A673 (cell line): Measurements from ENCODE around the gene MDM1. TPM values are rescaled to one million over a fixed set of nuclear protein-coding genes. Genes with fewer than 3 reads are reported as not detected.

Source experiments
- Bru-seq: library from RNA; stranded (reverse); fragments of 400-500 nt; gene quantifications from one replicate; lab custom pipeline; 2021; lab: Mats Ljungman, UMichigan
- BruChase-seq, 2 experiments: library from RNA; stranded (reverse); fragments of 400-500 nt; gene quantifications; one replicate each; lab custom pipeline; 2021; lab: Mats Ljungman, UMichigan
- BruUV-seq: library from RNA; stranded (reverse); fragments of 400-500 nt; replicated peaks from 2 replicates; lab custom pipeline; 2021; lab: Mats Ljungman, UMichigan
- CTCF ChIA-PET: fragments of 300-600 bp; sonication (Branson Sonifier 250); formaldehyde crosslinking; loops from one replicate; lab custom pipeline; 2022; ENCODE audit warnings: antibody characterized with exemption; lab: Charles Lee
- POLR2A ChIA-PET: fragments of 300-600 bp; sonication (Branson Sonifier 250); formaldehyde crosslinking; loops from one replicate; lab custom pipeline; 2022; ENCODE audit warnings: antibody characterized with exemption; ENCODE audit not compliant: low non-redundant PET; lab: Charles Lee
- DNase-seq: peaks from one replicate; pipeline ENCODE4 v3.0.0-alpha.2; 2015; ENCODE audit warnings: low spot score
- H3K27ac ChIP-seq: fragments of 200-600 bp; sonication (generic); 2 replicates; pipeline ENCODE4 v1.5.1; 2016; ENCODE audit warnings: mixed run types, low read depth, mild to moderate bottlenecking, mixed read lengths, antibody characterized with exemption, low read length; ENCODE audit not compliant: poor library complexity, severe bottlenecking
- H3K27me3 ChIP-seq: fragments of 200-600 bp; sonication (generic); replicated peaks from 2 replicates; pipeline ENCODE4 v1.6.1; 2017; ENCODE audit warnings: mixed run types, low read depth, mild to moderate bottlenecking, mixed read lengths, antibody characterized with exemption, low read length; ENCODE audit not compliant: insufficient read depth, poor library complexity
- H3K36me3 ChIP-seq: fragments of 200-600 bp; sonication (generic); 2 replicates; pipeline ENCODE4 v1.6.1; 2016; ENCODE audit warnings: mixed run types, mild to moderate bottlenecking, mixed read lengths, antibody characterized with exemption, low read length; ENCODE audit not compliant: insufficient read depth, poor library complexity, severe bottlenecking
- H3K4me1 ChIP-seq: fragments of 200-600 bp; sonication (generic); 2 replicates; pipeline ENCODE4 v1.6.1; 2017; ENCODE audit warnings: mixed run types, mild to moderate bottlenecking, mixed read lengths, antibody characterized with exemption, low read length; ENCODE audit not compliant: insufficient read depth, poor library complexity, severe bottlenecking
- H3K4me3 ChIP-seq: fragments of 200-600 bp; sonication (generic); 2 replicates; pipeline ENCODE4 v1.5.1; 2016; ENCODE audit warnings: low read depth, mixed run types, mild to moderate bottlenecking, mixed read lengths, low read length; ENCODE audit not compliant: poor library complexity, severe bottlenecking
- H3K9me3 ChIP-seq: fragments of 200-600 bp; sonication (generic); 2 replicates; pipeline ENCODE4 v1.6.1; 2016; ENCODE audit warnings: mixed run types, low read depth, mild to moderate bottlenecking, mixed read lengths, antibody characterized with exemption, low read length; ENCODE audit not compliant: poor library complexity, severe bottlenecking
- EZH2 ChIP-seq: fragments of 200-600 bp; sonication (generic); IDR thresholded peaks from 2 replicates; pipeline ENCODE4 v1.6.1; 2017; ENCODE audit warnings: borderline replicate concordance, low read depth, mild to moderate bottlenecking, mixed read lengths, antibody characterized with exemption, low read length; ENCODE audit not compliant: poor library complexity, severe bottlenecking
- intact Hi-C: fragments of 100-400 bp; cut with micrococcal nuclease; formaldehyde crosslinking; loops from one replicate; pipeline ENCODE4 v1.10.0; 2022; ENCODE audit not compliant: unreplicated experiment
- long read RNA-seq: library from polyadenylated mRNA; stranded (forward); transcript quantifications from one replicate; pipeline ENCODE4 v2.0.0, GENCODE V29; 2022
- total RNA-seq: library from RNA; stranded (reverse); gene quantifications from 2 replicates; pipeline ENCODE4 v1.2.3, GENCODE V29; 2021
- TF ChIP-seq, protein P1 (sequence below): fragments of 300-800, 200-600 bp; sonication (generic); conservative IDR thresholded peaks from 2 replicates; pipeline ENCODE4 v1.5.1; 2017; ENCODE audit warnings: low read depth, mild to moderate bottlenecking, antibody characterized with exemption, low read length, moderate library complexity, mixed read lengths

The MDM1 gene, protein sequence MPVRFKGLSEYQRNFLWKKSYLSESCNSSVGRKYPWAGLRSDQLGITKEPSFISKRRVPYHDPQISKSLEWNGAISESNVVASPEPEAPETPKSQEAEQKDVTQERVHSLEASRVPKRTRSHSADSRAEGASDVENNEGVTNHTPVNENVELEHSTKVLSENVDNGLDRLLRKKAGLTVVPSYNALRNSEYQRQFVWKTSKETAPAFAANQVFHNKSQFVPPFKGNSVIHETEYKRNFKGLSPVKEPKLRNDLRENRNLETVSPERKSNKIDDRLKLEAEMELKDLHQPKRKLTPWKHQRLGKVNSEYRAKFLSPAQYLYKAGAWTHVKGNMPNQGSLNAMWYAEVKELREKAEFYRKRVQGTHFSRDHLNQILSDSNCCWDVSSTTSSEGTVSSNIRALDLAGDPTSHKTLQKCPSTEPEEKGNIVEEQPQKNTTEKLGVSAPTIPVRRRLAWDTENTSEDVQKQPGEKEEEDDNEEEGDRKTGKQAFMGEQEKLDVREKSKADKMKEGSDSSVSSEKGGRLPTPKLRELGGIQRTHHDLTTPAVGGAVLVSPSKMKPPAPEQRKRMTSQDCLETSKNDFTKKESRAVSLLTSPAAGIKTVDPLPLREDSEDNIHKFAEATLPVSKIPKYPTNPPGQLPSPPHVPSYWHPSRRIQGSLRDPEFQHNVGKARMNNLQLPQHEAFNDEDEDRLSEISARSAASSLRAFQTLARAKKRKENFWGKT
- total RNA-seq (16.5 and 18.6 TPM in 2 replicates), Bru-seq, nascent RNA (percentile 70 among the genes with signal in this experiment), BruChase-seq, experiment 1, labeled RNA remaining after a 2-hour chase (percentile 75 among the genes with signal in this experiment), BruChase-seq, experiment 2, labeled RNA remaining after a 6-hour chase (percentile 62 among the genes with signal in this experiment)
- long read RNA-seq, transcript MDM1-201 (14 exons, 2,918 nt): major isoform, 5 of 26 reads
- long read RNA-seq, partial matches to known transcripts: 1 of 26 reads
- long read RNA-seq, other reads (novel, unspliced or antisense): 13 of 26 reads

DNA sequence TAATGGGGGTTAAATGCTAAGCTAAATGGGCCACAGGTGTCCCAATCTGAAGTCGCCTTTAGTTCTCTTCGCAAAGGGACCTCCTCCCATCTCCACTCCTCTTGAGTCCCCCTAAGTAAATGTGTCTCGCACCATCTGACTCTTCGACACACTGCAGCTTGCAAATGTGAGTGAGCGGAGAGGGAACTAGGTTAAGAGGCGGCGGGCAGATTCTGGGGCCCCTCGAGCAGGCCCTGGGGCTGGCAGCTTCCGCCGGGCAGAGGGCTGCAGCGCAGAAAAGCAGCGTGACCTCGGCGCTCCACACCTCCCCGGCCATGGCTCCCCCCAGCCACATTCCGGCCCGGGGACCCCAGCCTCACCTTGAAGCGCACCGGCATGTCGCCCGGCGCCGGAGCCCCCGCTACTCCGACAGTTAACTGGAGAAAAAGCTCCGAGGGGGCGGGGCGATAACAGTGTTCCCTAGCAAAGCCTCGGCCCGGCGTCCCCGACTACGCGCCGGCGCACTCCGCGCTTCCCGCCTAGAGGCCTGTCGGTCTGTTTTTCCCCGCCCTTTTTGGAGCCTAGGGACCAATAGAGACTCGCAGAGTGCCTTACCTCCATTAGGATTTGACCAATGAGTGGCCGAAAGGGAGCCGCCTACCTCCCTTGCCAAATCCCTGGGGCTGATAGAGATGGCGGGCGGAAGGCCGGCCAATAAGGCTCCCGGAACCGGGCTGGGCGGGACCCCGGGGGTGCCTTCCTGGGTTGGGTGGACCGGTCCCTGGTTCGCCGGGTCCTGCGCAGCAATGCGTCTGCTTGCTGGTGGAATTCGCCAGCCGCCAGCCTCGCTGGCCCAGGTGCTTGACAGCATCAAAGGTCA is at the start of gene MDM1:
TSS of gene MDM1 (minus strand) at position 494 of the 859 bp plus-strand sequence. CDS start at position 377, 117 bp downstream.
- Histone ChIP-seq H3K27me3 (no peaks in the 10 kb centered on the region), H3K4me1 (no peaks in the 10 kb centered on the region), H3K4me3 (peak within 1 kb of the TSS; percentile 75), H3K36me3 (no peaks in the 10 kb centered on the region), H3K9me3 (no peaks in the 10 kb centered on the region), H3K27ac (peak within 1 kb of the TSS; percentile 51)
- POLR2A ChIA-PET: interaction anchor here (0.7 kb wide), 1 partner anchor 100 kb away, joined by 3 read pairs; no protein-coding TSS in a partner anchor
- CTCF ChIA-PET: no interaction called here
- BruUV-seq: no TSS peak
- intact Hi-C loops: no loop called here
- DNase-seq: peak; percentile 100
- no peak for TF ChIP-seq EZH2
- TF ChIP-seq, protein P1, sequence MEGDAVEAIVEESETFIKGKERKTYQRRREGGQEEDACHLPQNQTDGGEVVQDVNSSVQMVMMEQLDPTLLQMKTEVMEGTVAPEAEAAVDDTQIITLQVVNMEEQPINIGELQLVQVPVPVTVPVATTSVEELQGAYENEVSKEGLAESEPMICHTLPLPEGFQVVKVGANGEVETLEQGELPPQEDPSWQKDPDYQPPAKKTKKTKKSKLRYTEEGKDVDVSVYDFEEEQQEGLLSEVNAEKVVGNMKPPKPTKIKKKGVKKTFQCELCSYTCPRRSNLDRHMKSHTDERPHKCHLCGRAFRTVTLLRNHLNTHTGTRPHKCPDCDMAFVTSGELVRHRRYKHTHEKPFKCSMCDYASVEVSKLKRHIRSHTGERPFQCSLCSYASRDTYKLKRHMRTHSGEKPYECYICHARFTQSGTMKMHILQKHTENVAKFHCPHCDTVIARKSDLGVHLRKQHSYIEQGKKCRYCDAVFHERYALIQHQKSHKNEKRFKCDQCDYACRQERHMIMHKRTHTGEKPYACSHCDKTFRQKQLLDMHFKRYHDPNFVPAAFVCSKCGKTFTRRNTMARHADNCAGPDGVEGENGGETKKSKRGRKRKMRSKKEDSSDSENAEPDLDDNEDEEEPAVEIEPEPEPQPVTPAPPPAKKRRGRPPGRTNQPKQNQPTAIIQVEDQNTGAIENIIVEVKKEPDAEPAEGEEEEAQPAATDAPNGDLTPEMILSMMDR: no peak

DNA sequence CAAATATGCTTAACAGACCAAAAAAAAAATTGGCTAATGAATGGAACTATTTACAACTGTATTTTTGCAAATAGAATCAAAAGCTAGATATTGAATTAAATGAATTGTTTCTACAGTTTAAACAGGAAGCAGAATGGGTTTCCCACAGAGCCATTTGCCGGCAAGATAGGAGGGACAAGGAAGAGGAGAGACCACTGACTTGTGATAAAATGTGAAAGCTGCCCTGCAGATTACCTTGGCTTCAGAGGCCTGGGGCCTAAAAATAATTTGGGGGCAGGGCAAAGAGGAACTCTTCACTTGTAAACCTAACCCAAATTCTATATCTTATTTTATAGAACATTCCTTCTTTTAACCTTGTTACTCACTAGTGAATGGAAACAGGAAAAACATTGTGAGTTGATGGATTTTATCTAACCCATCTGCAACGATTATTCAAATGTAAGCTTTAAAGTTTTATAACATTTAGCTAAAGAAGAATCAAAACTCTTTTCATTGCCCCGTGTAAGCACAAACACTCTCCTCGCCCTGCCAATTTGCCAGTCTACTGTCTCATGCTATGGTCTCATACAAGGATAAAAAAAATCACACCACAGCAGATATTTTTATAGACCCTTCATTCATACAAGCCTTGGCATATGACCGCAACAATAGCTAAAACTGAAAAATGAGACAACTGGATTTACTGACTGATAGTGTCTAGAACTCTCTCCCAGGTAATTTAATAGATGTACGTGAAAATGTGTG is 49.5 kb upstream of the MDM1 start:
- ChIA-PET CTCF (no interaction called here), POLR2A (no interaction called here)
- Histone ChIP-seq H3K36me3 (no peaks in the 10 kb centered on the region), H3K4me1 (no peaks in the 10 kb centered on the region), H3K4me3 (no peak overlapping the region), H3K9me3 (no peaks in the 10 kb centered on the region), H3K27ac (no peak overlapping the region), H3K27me3 (peaks cover 17% of the 10 kb centered on the region)
- no TSS peak for BruUV-seq
- no peak for DNase-seq
- intact Hi-C loops: no loop called here
- TF ChIP-seq, protein P1: no peak
- no peak for TF ChIP-seq EZH2
